C4-2B (cell line): ENCODE data around the gene PLD1.

Source experiments
- ZFX ChIP-seq: fragments of 450-650 bp; IDR thresholded peaks from 2 replicates; pipeline ENCODE4 v1.6.1; 2017
- TF ChIP-seq, protein P1 (sequence below): fragments of 450-650 bp; conservative IDR thresholded peaks from 2 replicates; pipeline ENCODE4 v1.5.1; 2017; ENCODE audit warnings: mild to moderate bottlenecking

GRCh38 chr3:171731691-171732090 lies 78.6 kb downstream of the PLD1 start:
- TF ChIP-seq, protein P1, sequence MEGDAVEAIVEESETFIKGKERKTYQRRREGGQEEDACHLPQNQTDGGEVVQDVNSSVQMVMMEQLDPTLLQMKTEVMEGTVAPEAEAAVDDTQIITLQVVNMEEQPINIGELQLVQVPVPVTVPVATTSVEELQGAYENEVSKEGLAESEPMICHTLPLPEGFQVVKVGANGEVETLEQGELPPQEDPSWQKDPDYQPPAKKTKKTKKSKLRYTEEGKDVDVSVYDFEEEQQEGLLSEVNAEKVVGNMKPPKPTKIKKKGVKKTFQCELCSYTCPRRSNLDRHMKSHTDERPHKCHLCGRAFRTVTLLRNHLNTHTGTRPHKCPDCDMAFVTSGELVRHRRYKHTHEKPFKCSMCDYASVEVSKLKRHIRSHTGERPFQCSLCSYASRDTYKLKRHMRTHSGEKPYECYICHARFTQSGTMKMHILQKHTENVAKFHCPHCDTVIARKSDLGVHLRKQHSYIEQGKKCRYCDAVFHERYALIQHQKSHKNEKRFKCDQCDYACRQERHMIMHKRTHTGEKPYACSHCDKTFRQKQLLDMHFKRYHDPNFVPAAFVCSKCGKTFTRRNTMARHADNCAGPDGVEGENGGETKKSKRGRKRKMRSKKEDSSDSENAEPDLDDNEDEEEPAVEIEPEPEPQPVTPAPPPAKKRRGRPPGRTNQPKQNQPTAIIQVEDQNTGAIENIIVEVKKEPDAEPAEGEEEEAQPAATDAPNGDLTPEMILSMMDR: no peak
- no peak for TF ChIP-seq ZFX
